A673 (cell line): Measurements from ENCODE around the gene CNTN2. TPM values are rescaled to one million over a fixed set of nuclear protein-coding genes. Genes with fewer than 3 reads are reported as not detected.

Experiments
- Bru-seq: library from RNA; stranded (reverse); fragments of 400-500 nt; gene quantifications from one replicate; lab custom pipeline; 2021; lab: Mats Ljungman, UMichigan
- BruChase-seq, 2 experiments: library from RNA; stranded (reverse); fragments of 400-500 nt; gene quantifications; one replicate each; lab custom pipeline; 2021; lab: Mats Ljungman, UMichigan
- BruUV-seq: library from RNA; stranded (reverse); fragments of 400-500 nt; replicated peaks from 2 replicates; lab custom pipeline; 2021; lab: Mats Ljungman, UMichigan
- CTCF ChIA-PET: fragments of 300-600 bp; sonication (Branson Sonifier 250); formaldehyde crosslinking; loops from one replicate; lab custom pipeline; 2022; ENCODE audit warnings: antibody characterized with exemption; lab: Charles Lee
- POLR2A ChIA-PET: fragments of 300-600 bp; sonication (Branson Sonifier 250); formaldehyde crosslinking; loops from one replicate; lab custom pipeline; 2022; ENCODE audit warnings: antibody characterized with exemption; ENCODE audit not compliant: low non-redundant PET; lab: Charles Lee
- DNase-seq: peaks from one replicate; pipeline ENCODE4 v3.0.0-alpha.2; 2015; ENCODE audit warnings: low spot score
- H3K27ac ChIP-seq: fragments of 200-600 bp; sonication (generic); 2 replicates; pipeline ENCODE4 v1.5.1; 2016; ENCODE audit warnings: mixed run types, low read depth, mild to moderate bottlenecking, mixed read lengths, antibody characterized with exemption, low read length; ENCODE audit not compliant: poor library complexity, severe bottlenecking
- H3K27me3 ChIP-seq: fragments of 200-600 bp; sonication (generic); replicated peaks from 2 replicates; pipeline ENCODE4 v1.6.1; 2017; ENCODE audit warnings: mixed run types, low read depth, mild to moderate bottlenecking, mixed read lengths, antibody characterized with exemption, low read length; ENCODE audit not compliant: insufficient read depth, poor library complexity
- H3K36me3 ChIP-seq: fragments of 200-600 bp; sonication (generic); 2 replicates; pipeline ENCODE4 v1.6.1; 2016; ENCODE audit warnings: mixed run types, mild to moderate bottlenecking, mixed read lengths, antibody characterized with exemption, low read length; ENCODE audit not compliant: insufficient read depth, poor library complexity, severe bottlenecking
- H3K4me1 ChIP-seq: fragments of 200-600 bp; sonication (generic); 2 replicates; pipeline ENCODE4 v1.6.1; 2017; ENCODE audit warnings: mixed run types, mild to moderate bottlenecking, mixed read lengths, antibody characterized with exemption, low read length; ENCODE audit not compliant: insufficient read depth, poor library complexity, severe bottlenecking
- H3K4me3 ChIP-seq: fragments of 200-600 bp; sonication (generic); 2 replicates; pipeline ENCODE4 v1.5.1; 2016; ENCODE audit warnings: low read depth, mixed run types, mild to moderate bottlenecking, mixed read lengths, low read length; ENCODE audit not compliant: poor library complexity, severe bottlenecking
- H3K9me3 ChIP-seq: fragments of 200-600 bp; sonication (generic); 2 replicates; pipeline ENCODE4 v1.6.1; 2016; ENCODE audit warnings: mixed run types, low read depth, mild to moderate bottlenecking, mixed read lengths, antibody characterized with exemption, low read length; ENCODE audit not compliant: poor library complexity, severe bottlenecking
- CTCF ChIP-seq: fragments of 300-800, 200-600 bp; sonication (generic); conservative IDR thresholded peaks from 2 replicates; pipeline ENCODE4 v1.5.1; 2017; ENCODE audit warnings: low read depth, mild to moderate bottlenecking, antibody characterized with exemption, low read length, moderate library complexity, mixed read lengths
- EZH2 ChIP-seq: fragments of 200-600 bp; sonication (generic); IDR thresholded peaks from 2 replicates; pipeline ENCODE4 v1.6.1; 2017; ENCODE audit warnings: borderline replicate concordance, low read depth, mild to moderate bottlenecking, mixed read lengths, antibody characterized with exemption, low read length; ENCODE audit not compliant: poor library complexity, severe bottlenecking
- intact Hi-C: fragments of 100-400 bp; cut with micrococcal nuclease; formaldehyde crosslinking; loops from one replicate; pipeline ENCODE4 v1.10.0; 2022; ENCODE audit not compliant: unreplicated experiment
- long read RNA-seq: library from polyadenylated mRNA; stranded (forward); transcript quantifications from one replicate; pipeline ENCODE4 v2.0.0, GENCODE V29; 2022
- total RNA-seq: library from RNA; stranded (reverse); gene quantifications from 2 replicates; pipeline ENCODE4 v1.2.3, GENCODE V29; 2021

CNTN2 gene
- total RNA-seq, result not detected in 2 replicates
- not detected for Bru-seq, nascent RNA
- not detected for BruChase-seq, experiment 1, labeled RNA remaining after a 2-hour chase
- BruChase-seq, experiment 2, labeled RNA remaining after a 6-hour chase, result not detected
- long read RNA-seq, partial matches to known transcripts, result 0 of 2 reads
- long read RNA-seq, other reads (novel, unspliced or antisense), result 2 of 2 reads

GRCh38 chr1:205042911-205043806 lies at the start of gene CNTN2:
Gene CNTN2, plus strand, starts transcription at chr1:205043212. Its CDS starts 9,974 bp downstream, at chr1:205053186.
- Histone ChIP-seq H3K9me3 (no peaks in the 10 kb centered on the region), H3K27ac (no peak within 1 kb of the TSS), H3K27me3 (peaks cover 79% of the 10 kb centered on the region), H3K4me3 (no peak within 1 kb of the TSS), H3K4me1 (no peaks in the 10 kb centered on the region), H3K36me3 (no peaks in the 10 kb centered on the region)
- ChIA-PET CTCF (interaction anchor here (0.8 kb wide), 1 partner anchor 54 kb away, joined by 3 read pairs; no protein-coding TSS in a partner anchor), POLR2A (no interaction called here)
- intact Hi-C loops, result no loop called here
- DNase-seq, result no peak
- TF ChIP-seq CTCF, result no peak
- TF ChIP-seq EZH2, result no peak
- no TSS peak for BruUV-seq

- DNase-seq, result no peak
- no peak overlapping the region for H3K27ac ChIP-seq
- H3K4me1 ChIP-seq, result no peaks in the 10 kb centered on the region
- ChIA-PET CTCF (interaction anchor here (3.5 kb wide), 1 partner anchor 68 kb away, joined by 14 read pairs; no protein-coding TSS in a partner anchor), POLR2A (no interaction called here)
- H3K36me3 ChIP-seq, result no peaks in the 10 kb centered on the region
- no peaks in the 10 kb centered on the region for H3K27me3 ChIP-seq
- no peak overlapping the region for H3K4me3 ChIP-seq
- intact Hi-C loops, result no loop called here
- no peaks in the 10 kb centered on the region for H3K9me3 ChIP-seq
- BruUV-seq, result no TSS peak
- TF ChIP-seq EZH2, result no peak
Measured at GRCh38 chr1:204994086-204994862, 48.7 kb upstream of the CNTN2 start.

GRCh38 chr1:204996981-204997380 lies 46.0 kb upstream of the CNTN2 start:
- no peak for TF ChIP-seq CTCF
- TF ChIP-seq EZH2, result no peak
- H3K9me3 ChIP-seq, result no peaks in the 10 kb centered on the region
- no peaks in the 10 kb centered on the region for H3K36me3 ChIP-seq
- BruUV-seq, result no TSS peak
- ChIA-PET POLR2A (no interaction called here), CTCF (no interaction called here)
- H3K27ac ChIP-seq, result no peak overlapping the region
- H3K27me3 ChIP-seq, result no peaks in the 10 kb centered on the region
- no peak for DNase-seq
- intact Hi-C loops, result no loop called here
- no peaks in the 10 kb centered on the region for H3K4me1 ChIP-seq
- no peak overlapping the region for H3K4me3 ChIP-seq
